CD14-positive monocyte (primary cell): Measurements from ENCODE around the gene PRKAG3. TPM values are rescaled to one million over a fixed set of nuclear protein-coding genes. Genes with fewer than 3 reads are reported as not detected.
A peak's percentile ranks its signal among the peaks of the same experiment; 100 is the strongest.

Experiments
- DNase-seq, 3 donors: peaks; one replicate each; pipeline ENCODE4 v3.0.0-alpha.2; 2011 to 2022
- H2AFZ ChIP-seq: 2 replicates; pipeline ENCODE4 v1.6.0; 2012; ENCODE audit warnings: mild to moderate bottlenecking, low read depth, low read length, inconsistent platforms; ENCODE audit not compliant: insufficient read depth, poor library complexity, severe bottlenecking
- H3K27ac ChIP-seq, 2 donors: 1 replicate in 1 of 2; 2 replicates in 1 of 2; pipeline ENCODE4 v1.5.1; 2012 to 2013; ENCODE audit warnings: low read length in 2 of 2, control low read depth in 1 of 2, inconsistent platforms in 1 of 2, low read depth in 1 of 2, mild to moderate bottlenecking in 1 of 2
- H3K27me3 ChIP-seq, 2 donors: one replicate each; pipeline versions ENCODE4 v1.6.0 to v1.6.1; 2011 to 2013; ENCODE audit warnings: low read length in 2 of 2; ENCODE audit not compliant: control insufficient read depth in 2 of 2, insufficient read depth in 2 of 2
- H3K36me3 ChIP-seq, 2 donors: replicated peaks in 1 of 2; 1 replicate in 1 of 2; 2 replicates in 1 of 2; pipeline versions ENCODE4 v1.5.1 to v1.6.1; 2012 to 2013; ENCODE audit warnings: low read length in 2 of 2, control low read depth in 1 of 2, inconsistent platforms in 1 of 2, mild to moderate bottlenecking in 1 of 2; ENCODE audit not compliant: insufficient read depth in 2 of 2, control insufficient read depth in 1 of 2
- H3K4me1 ChIP-seq, 2 donors: 1 replicate in 1 of 2; 2 replicates in 1 of 2; pipeline versions ENCODE4 v1.5.1 to v1.6.1; 2012 to 2013; ENCODE audit warnings: low read length in 2 of 2, control low read depth in 1 of 2, inconsistent platforms in 1 of 2, mild to moderate bottlenecking in 1 of 2, moderate library complexity in 1 of 2; ENCODE audit not compliant: insufficient read depth in 2 of 2, control insufficient read depth in 1 of 2
- H3K4me2 ChIP-seq: replicated peaks from 2 replicates; pipeline ENCODE3; 2012; ENCODE audit warnings: low read length, moderate library complexity, mild to moderate bottlenecking; ENCODE audit not compliant: poor library complexity, severe bottlenecking; ENCODE audit errors: extremely low read depth
- H3K4me3 ChIP-seq, 3 experiments: fragments of 200-600 bp in 1 of 3; sonication (generic) in 1 of 3; replicated peaks in 1 of 3; 1 replicate in 2 of 3; 2 replicates in 1 of 3; pipeline ENCODE4 v1.5.1; 2011 to 2013; ENCODE audit warnings: low read length in 3 of 3, mild to moderate bottlenecking in 3 of 3, control low read depth in 2 of 3, low read depth in 2 of 3, inconsistent platforms in 1 of 3, moderate library complexity in 1 of 3
- H3K79me2 ChIP-seq: 2 replicates; pipeline ENCODE4 v1.6.0; 2012; ENCODE audit warnings: mild to moderate bottlenecking, control low read depth, inconsistent platforms, low read length, moderate library complexity; ENCODE audit not compliant: insufficient read depth
- H3K9ac ChIP-seq: 2 replicates; pipeline ENCODE4 v1.6.0; 2017; ENCODE audit warnings: low read length, mild to moderate bottlenecking; ENCODE audit not compliant: insufficient read depth, poor library complexity, severe bottlenecking
- H3K9me3 ChIP-seq, 2 donors: replicated peaks in 1 of 2; 1 replicate in 1 of 2; 2 replicates in 1 of 2; pipeline versions ENCODE4 v1.5.1 to v1.6.1; 2012 to 2013; ENCODE audit warnings: low read length in 2 of 2, control low read depth in 1 of 2; ENCODE audit not compliant: control insufficient read depth in 1 of 2, insufficient read depth in 1 of 2
- H4K20me1 ChIP-seq: 2 replicates; pipeline ENCODE4 v1.6.0; 2012; ENCODE audit warnings: mild to moderate bottlenecking, low read length, control low read depth, moderate library complexity; ENCODE audit not compliant: insufficient read depth
- H3K27ac Mint-ChIP-seq, 7 donors: one replicate each; pipeline ENCODE4 v1.8.0; 2020; ENCODE audit warnings: mild to moderate bottlenecking in 7 of 7, mixed read lengths in 7 of 7, moderate library complexity in 6 of 7, inconsistent platforms in 2 of 7
- H3K27me3 Mint-ChIP-seq, 3 donors: one replicate each; pipeline ENCODE4 v1.8.0; 2021 to 2022; ENCODE audit warnings: low read depth in 3 of 3, mild to moderate bottlenecking in 3 of 3, mixed read lengths in 3 of 3, moderate library complexity in 3 of 3, inconsistent platforms in 1 of 3
- H3K36me3 Mint-ChIP-seq, 2 donors: one replicate each; pipeline ENCODE4 v1.8.0; 2020; ENCODE audit warnings: mixed read lengths in 2 of 2, inconsistent platforms in 1 of 2, mild to moderate bottlenecking in 1 of 2
- H3K4me1 Mint-ChIP-seq: one replicate; pipeline ENCODE4 v1.8.0; 2020; ENCODE audit warnings: mild to moderate bottlenecking, mixed read lengths
- H3K4me3 Mint-ChIP-seq, 2 donors: one replicate each; pipeline ENCODE4 v1.8.0; 2020; ENCODE audit warnings: mild to moderate bottlenecking in 2 of 2, mixed read lengths in 2 of 2, moderate library complexity in 1 of 2
- H3K9me3 Mint-ChIP-seq, 7 donors: one replicate each; pipeline ENCODE4 v1.8.0; 2020 to 2022; ENCODE audit warnings: mixed read lengths in 7 of 7, mild to moderate bottlenecking in 6 of 7, moderate library complexity in 6 of 7, inconsistent platforms in 2 of 7
- CTCF ChIP-seq: fragments of 200-600 bp; IDR thresholded peaks from one replicate; pipeline ENCODE4 v1.8.0; 2022; ENCODE audit warnings: antibody characterized with exemption, mild to moderate bottlenecking
- WGBS: methylation state at CpG from one replicate; pipeline ENCODE4 v1.1.5; 2013; ENCODE audit warnings: missing lambda C conversion rate; ENCODE audit not compliant: insufficient coverage; 5-methylcytosine and 5-hydroxymethylcytosine counted together
- intact Hi-C, 2 donors: fragments of 100-400 bp; cut with micrococcal nuclease; formaldehyde crosslinking; loops; one replicate each; pipeline versions ENCODE4 v1.15.0 to v1.15.1; 2023
- polyA plus RNA-seq, 3 donors: library from polyadenylated mRNA; depleted of rRNA in 1 of 3; unstranded in 2 of 3; stranded (reverse) in 1 of 3; fragments of 300-500 nt in 2 of 3; fragments of >200 nt in 1 of 3; fragmentation: Illumina TruSeq in 2 of 3; gene quantifications; 1 replicate in 2 of 3; 2 replicates in 1 of 3; pipeline ENCODE4 v1.2.3, GENCODE V29; 2012 to 2021

PRKAG3 gene
- polyA plus RNA-seq, 3 donors, result not detected

- H3K36me3 ChIP-seq, result peaks cover 17 to 73% of the 10 kb centered on the region in 2 donors
Measured at GRCh38 chr2:218815244-218815637, 16.4 kb downstream of the PRKAG3 start.

DNA sequence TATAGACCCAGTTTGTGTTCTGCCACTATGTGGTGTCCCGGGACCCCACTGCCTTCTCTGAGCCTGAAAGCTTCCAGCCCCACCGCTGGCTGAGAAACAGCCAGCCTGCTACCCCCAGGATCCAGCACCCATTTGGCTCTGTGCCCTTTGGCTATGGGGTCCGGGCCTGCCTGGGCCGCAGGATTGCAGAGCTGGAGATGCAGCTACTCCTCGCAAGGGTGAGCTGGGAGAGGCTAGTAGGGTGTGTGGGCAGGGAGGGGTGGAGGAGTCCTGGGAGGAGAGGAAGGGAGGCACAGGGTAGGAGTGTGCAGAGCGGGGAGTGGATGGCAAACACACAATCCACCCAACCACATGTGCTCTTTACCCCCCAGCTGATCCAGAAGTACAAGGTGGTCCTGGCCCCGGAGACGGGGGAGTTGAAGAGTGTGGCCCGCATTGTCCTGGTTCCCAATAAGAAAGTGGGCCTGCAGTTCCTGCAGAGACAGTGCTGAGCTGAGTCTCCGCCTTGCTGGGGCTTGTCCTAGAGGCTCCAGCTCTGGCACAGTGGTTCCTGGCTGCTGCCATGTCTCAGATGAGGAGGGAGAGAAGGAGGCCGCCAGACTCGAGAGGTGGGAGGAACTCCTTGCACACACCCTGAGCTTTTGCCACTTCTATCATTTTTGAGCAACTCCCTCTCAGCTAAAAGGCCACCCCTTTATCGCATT lies 16.9 kb downstream of the PRKAG3 start:
- Histone ChIP-seq H3K4me2 (no peak overlapping the region), H3K9me3 (no peaks in the 10 kb centered on the region), H4K20me1 (peaks cover 21% of the 10 kb centered on the region), H3K9ac (no peak overlapping the region), H2AFZ (no peak overlapping the region), H3K4me3 (no peak overlapping the region), H3K27me3 (peaks cover 0 to 3% of the 10 kb centered on the region in 2 donors), H3K36me3 (peaks cover 17 to 76% of the 10 kb centered on the region in 2 donors), H3K79me2 (no peaks in the 10 kb centered on the region), H3K4me1 (peaks cover 19 to 29% of the 10 kb centered on the region in 2 donors), H3K27ac (no peak overlapping the region)
- H3K4me1 Mint-ChIP-seq, result peaks cover 41% of the 10 kb centered on the region
- peaks cover 81 to 84% of the 10 kb centered on the region in 2 donors for H3K36me3 Mint-ChIP-seq
- peak overlapping the region in 3 of 7 donors; percentile 30 to 76 (median 41) for H3K27ac Mint-ChIP-seq
- no peak for TF ChIP-seq CTCF
- H3K4me3 Mint-ChIP-seq, result no peak overlapping the region
- DNase-seq, result no peak
- intact Hi-C loops, result no loop called here
- H3K27me3 Mint-ChIP-seq, result peaks cover 15 to 31% (median 15%) of the 10 kb centered on the region in 3 donors
- 94% methylated on average over 6 of the region's 13 CpGs for WGBS
- peaks cover 0 to 8% (median 2%) of the 10 kb centered on the region in 7 donors for H3K9me3 Mint-ChIP-seq

More at GRCh38 chr2:218815244-218815637, 16.4 kb downstream of the PRKAG3 start:
- Histone ChIP-seq H3K79me2 (no peaks in the 10 kb centered on the region), H3K9ac (no peak overlapping the region), H3K9me3 (no peaks in the 10 kb centered on the region), H2AFZ (no peak overlapping the region), H3K4me1 (peaks cover 25 to 35% of the 10 kb centered on the region in 2 donors), H3K27me3 (peaks cover 0 to 3% of the 10 kb centered on the region in 2 donors), H3K4me3 (no peak overlapping the region), H3K4me2 (no peak overlapping the region), H3K27ac (no peak overlapping the region), H4K20me1 (peaks cover 21% of the 10 kb centered on the region)
- peaks cover 78 to 81% of the 10 kb centered on the region in 2 donors for H3K36me3 Mint-ChIP-seq
- 82% methylated on average over 5 of the region's 5 CpGs for WGBS
- H3K4me1 Mint-ChIP-seq, result peaks cover 46% of the 10 kb centered on the region
- DNase-seq, result no peak
- H3K27me3 Mint-ChIP-seq, result peaks cover 15 to 30% (median 15%) of the 10 kb centered on the region in 3 donors
- H3K9me3 Mint-ChIP-seq, result peaks cover 0 to 8% (median 2%) of the 10 kb centered on the region in 7 donors
- peak overlapping the region in 2 of 7 donors; percentile 22 to 70 for H3K27ac Mint-ChIP-seq
- H3K4me3 Mint-ChIP-seq, result peak overlapping the region in 1 of 2 donors; percentile 30
- no peak for TF ChIP-seq CTCF
- intact Hi-C loops, result no loop called here
